Fibroblast of villous mesenchyme (primary cell): Measurements from ENCODE around the gene TP53. TPM values are rescaled to one million over a fixed set of nuclear protein-coding genes. Genes with fewer than 3 reads are reported as not detected.

Experiments
- DNase-seq: peaks from one replicate; pipeline ENCODE4 v3.0.0-alpha.2; 2010; ENCODE audit warnings: low read depth
- H3K4me3 ChIP-seq: 2 replicates; pipeline ENCODE4 v1.5.1; 2011; ENCODE audit warnings: low read depth, mild to moderate bottlenecking, low read length
- total RNA-seq: library from RNA; depleted of rRNA; stranded (reverse); fragments of >200 nt; gene quantifications from 2 replicates; pipeline ENCODE4 v1.2.3, GENCODE V29; 2012
- TF ChIP-seq, protein P1 (sequence below): IDR thresholded peaks from 2 replicates; pipeline ENCODE4 v1.5.1; 2012; ENCODE audit warnings: low read depth, mild to moderate bottlenecking, low read length; ENCODE audit not compliant: insufficient read depth

The TP53 gene
- total RNA-seq: 50.6 and 79.5 TPM in 2 replicates

DNA sequence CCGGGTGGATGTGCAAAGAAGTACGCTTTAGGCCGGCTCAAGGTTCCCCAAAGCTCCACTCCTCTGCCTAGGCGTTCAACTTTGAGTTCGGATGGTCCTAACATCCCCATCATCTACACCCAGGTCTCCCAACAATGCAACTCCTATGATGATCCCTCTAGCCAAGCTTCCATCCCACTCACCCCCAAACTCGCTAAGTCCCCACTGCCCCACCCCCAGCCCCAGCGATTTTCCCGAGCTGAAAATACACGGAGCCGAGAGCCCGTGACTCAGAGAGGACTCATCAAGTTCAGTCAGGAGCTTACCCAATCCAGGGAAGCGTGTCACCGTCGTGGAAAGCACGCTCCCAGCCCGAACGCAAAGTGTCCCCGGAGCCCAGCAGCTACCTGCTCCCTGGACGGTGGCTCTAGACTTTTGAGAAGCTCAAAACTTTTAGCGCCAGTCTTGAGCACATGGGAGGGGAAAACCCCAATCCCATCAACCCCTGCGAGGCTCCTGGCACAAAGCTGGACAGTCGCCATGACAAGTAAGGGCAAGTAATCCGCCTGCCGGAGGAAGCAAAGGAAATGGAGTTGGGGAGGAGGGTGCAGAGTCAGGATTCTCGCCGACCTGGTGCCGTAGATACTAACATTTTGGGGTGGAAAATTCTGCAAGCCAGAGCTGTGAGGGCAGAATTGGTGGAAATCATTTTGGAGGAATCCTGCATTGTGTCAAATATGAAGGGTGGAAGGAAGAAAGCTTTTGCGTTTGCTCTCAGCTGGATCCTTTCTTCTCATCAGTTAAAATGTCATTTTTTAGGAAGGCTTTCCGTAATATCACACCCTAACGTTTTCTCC lies at the start of gene TP53:
TSS of gene TP53 (minus strand) at position 419 of the 836 bp plus-strand sequence. CDS start 10,896 bp downstream, outside the sequence.
- TF ChIP-seq, protein P1, sequence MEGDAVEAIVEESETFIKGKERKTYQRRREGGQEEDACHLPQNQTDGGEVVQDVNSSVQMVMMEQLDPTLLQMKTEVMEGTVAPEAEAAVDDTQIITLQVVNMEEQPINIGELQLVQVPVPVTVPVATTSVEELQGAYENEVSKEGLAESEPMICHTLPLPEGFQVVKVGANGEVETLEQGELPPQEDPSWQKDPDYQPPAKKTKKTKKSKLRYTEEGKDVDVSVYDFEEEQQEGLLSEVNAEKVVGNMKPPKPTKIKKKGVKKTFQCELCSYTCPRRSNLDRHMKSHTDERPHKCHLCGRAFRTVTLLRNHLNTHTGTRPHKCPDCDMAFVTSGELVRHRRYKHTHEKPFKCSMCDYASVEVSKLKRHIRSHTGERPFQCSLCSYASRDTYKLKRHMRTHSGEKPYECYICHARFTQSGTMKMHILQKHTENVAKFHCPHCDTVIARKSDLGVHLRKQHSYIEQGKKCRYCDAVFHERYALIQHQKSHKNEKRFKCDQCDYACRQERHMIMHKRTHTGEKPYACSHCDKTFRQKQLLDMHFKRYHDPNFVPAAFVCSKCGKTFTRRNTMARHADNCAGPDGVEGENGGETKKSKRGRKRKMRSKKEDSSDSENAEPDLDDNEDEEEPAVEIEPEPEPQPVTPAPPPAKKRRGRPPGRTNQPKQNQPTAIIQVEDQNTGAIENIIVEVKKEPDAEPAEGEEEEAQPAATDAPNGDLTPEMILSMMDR: peak; percentile 8
- DNase-seq: peak; percentile 90

DNA sequence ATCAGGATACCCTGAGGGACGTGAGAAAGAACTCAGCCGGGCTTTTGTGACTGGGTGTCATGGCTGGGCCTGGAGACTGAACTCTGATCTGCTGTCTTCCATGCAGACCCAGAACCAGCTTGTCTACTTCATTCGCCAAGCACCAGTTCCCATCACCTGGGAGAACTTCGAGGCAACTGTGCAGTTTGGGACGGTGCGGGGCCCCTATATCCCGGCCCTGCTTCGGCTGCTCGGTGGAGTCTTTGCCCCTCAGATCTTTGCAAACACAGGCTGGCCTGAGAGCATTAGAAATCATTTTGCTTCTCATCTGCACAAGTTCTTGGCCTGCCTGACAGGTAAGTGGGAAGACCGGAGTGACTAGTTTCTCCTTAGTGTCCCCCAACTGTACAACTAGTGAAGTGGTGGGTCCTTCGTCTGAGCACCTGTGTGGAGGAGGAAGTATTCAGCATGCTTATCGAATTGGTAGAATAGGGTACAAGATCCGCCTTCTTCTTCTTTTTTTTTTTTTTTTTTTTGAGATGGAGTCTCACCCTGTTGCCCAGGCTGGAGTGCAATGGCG lies 45.8 kb upstream of the TP53 start:
- no peak overlapping the region for H3K4me3 ChIP-seq
- DNase-seq: no peak
- TF ChIP-seq, protein P1: no peak

More for the DNA sequence above, at the start of gene TP53:
- H3K4me3 ChIP-seq: peak within 1 kb of the TSS; percentile 93

DNA sequence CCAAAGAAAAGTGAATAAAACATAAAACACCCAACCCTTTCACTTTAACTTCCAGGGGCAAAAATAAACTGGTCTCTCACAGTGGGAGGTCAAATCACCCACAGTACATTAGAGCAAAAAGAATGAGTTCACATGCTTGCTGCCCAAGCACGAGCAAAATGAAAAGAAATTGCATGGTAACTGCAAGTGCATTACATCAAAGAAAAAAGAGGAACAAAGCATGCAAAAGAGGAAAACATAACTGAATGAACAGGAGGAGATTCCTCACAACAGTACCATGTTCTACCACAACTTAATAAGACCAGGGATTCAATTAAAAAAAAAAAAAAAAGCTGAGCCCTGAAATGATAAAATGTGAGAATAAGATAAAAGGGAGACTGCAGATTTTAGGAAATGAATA lies 42.5 kb upstream of the TP53 start:
- TF ChIP-seq, protein P1: no peak
- DNase-seq: no peak
- H3K4me3 ChIP-seq: no peak overlapping the region

DNA sequence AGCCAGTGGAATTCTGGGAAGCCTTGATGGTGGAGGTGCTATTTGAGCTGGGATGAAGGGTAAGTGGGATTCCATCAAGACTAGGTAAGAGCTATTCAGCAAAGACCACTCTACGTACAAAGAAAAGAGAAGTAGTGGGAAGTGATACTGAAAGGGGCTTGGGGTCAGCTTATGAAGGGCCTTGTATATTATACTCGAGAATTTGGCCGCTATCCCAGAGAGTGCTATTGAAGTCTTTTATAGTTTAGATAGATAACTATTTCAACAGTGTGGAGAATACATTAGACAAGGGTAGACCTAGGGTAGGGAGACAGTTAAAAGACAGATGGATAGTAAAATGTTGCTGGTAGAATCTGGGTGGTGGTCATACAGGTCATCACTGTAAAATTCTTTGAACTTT lies 40.6 kb upstream of the TP53 start:
- no peak overlapping the region for H3K4me3 ChIP-seq
- DNase-seq: no peak
- TF ChIP-seq, protein P1: no peak

DNA sequence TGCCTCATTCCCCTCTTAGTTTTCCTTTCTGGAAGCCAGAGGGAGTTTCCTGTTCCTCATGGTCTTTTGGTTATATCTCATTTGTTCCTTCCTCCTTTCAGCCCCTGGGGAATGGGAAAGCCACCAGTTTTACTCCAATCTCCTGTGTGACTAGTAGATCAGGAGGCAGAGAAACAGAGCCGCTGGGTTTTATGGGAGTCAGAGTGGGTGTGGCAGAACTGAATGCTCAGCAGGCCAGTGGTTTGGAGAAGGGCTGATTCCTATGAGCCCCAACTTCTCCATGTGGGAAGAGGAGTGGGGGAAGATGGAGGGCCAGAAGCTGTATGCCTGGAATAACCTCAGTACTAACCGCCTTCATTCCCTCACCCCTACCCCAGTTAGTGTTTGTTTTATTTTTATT lies 34.3 kb upstream of the TP53 start:
- TF ChIP-seq, protein P1: no peak
- H3K4me3 ChIP-seq: no peak overlapping the region
- no peak for DNase-seq

DNA sequence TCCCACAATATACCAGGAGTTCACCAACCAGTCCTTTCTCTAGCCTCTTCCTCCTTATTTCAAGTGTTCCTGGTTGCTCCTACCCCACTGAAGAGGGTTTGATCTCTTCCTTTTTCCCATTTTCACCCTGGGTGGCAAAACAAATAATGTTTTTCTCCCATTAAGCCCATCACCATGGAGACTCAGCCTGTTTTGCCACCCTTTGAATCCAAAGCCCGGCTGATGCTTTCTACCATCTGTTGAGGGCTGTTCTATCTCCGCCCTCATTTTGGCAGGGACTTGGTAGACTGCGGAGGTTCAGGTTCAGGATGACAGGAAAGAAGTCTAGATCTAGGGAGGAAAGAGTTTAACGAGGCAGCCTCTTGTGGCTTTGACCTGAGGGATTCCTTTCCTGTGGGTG lies 32.8 kb upstream of the TP53 start:
- no peak for DNase-seq
- no peak overlapping the region for H3K4me3 ChIP-seq
- TF ChIP-seq, protein P1: no peak
